Left lung (tissue), 10 donors: ENCODE results near the gene ADAMTS6. TPM values are rescaled to one million over a fixed set of nuclear protein-coding genes. Genes with fewer than 3 reads are reported as not detected.

Experiments
- ATAC-seq: fragments of 200-7000 bp; cut with Tn5 transposase; one replicate; pipeline ENCODE4 v1.9.1; 2020; ENCODE audit warnings: moderate library complexity
- DNase-seq, 4 donors: peaks; one replicate each; pipeline ENCODE4 v3.0.0-alpha.2; 2013 to 2020
- H3K27ac ChIP-seq, 2 donors: fragments of 200-600 bp; sonication (generic) in 1 of 2; one replicate each; pipeline versions ENCODE4 v1.5.0 to v1.8.0; 2020 to 2021
- H3K27me3 ChIP-seq, 2 donors: fragments of 200-600 bp; sonication (generic) in 1 of 2; one replicate each; pipeline versions ENCODE4 v1.5.0 to v1.8.0; 2020 to 2021
- H3K36me3 ChIP-seq, 2 donors: fragments of 200-600 bp; sonication (generic) in 1 of 2; one replicate each; pipeline versions ENCODE4 v1.5.0 to v1.8.0; 2020 to 2021
- H3K4me1 ChIP-seq, 2 donors: fragments of 200-600 bp; one replicate each; pipeline ENCODE4 v1.8.0; 2021
- H3K4me3 ChIP-seq, 2 donors: fragments of 200-600 bp; sonication (generic) in 1 of 2; one replicate each; pipeline versions ENCODE4 v1.5.0 to v1.8.0; 2020 to 2021; ENCODE audit warnings: mild to moderate bottlenecking in 1 of 2
- H3K9me3 ChIP-seq, 2 donors: fragments of 200-600 bp; sonication (generic) in 1 of 2; one replicate each; pipeline versions ENCODE4 v1.5.0 to v1.8.0; 2020 to 2021
- CTCF ChIP-seq, 2 donors: fragments of 200-600 bp; sonication (generic) in 1 of 2; IDR thresholded peaks; one replicate each; pipeline versions ENCODE4 v1.5.0 to v1.8.0; 2021; ENCODE audit warnings: antibody characterized with exemption in 2 of 2
- intact Hi-C, 2 donors: fragments of 100-400 bp; cut with DNase I; formaldehyde crosslinking; loops; one replicate each; pipeline versions ENCODE4 v1.11.2 to v1.14.2; 2022
- polyA plus RNA-seq, 6 donors: library from polyadenylated mRNA; unstranded; fragments of 120-200 nt; gene quantifications; one replicate each; pipeline ENCODE4 v1.2.1, GENCODE V29; 2013; ENCODE audit not compliant: insufficient read length in 6 of 6
- total RNA-seq, 2 donors: library from RNA; stranded (reverse); fragmentation: NEBNext Ultra II Directional; extraction: Animal tissue kit (Norgen Biotek cat#: 25700); gene quantifications; one replicate each; pipeline ENCODE4 v1.2.1, GENCODE V29; 2021
- donor health status: DM: no; HTN: yes; CAD: no.
- donor health status: DM: no; HTN: no; CAD: no.

ADAMTS6 gene
- total and polyA plus RNA-seq, 8 donors = 5.8 to 27.2 (median 11.2) TPM

DNA sequence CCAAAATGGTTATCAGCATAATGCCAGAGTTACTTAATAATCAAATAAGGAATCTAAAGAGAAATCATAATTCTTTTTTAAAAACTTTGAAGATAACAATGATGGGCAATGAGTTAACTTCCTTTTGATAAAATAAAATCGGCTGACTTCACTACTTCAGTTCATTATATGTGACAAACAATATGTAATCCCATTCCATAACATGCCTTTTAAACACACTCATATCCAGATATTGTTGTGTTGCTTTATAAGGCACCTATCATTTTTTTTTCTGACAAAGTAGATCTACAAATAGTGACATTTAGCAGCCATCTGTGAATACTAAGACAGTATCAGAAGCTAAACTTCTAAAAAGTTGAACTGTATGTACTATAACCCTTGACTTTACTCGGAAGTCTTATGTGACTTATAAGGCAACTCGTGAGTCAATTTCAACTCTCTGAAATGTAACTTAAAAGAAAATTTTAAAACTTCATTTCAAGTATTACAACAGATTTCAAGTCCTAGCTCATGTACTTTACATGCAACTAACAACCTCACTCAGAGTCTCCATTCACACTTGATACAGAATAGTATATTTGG is 7.5 kb downstream of the ADAMTS6 start:
- Histone ChIP-seq H3K9me3 (no peaks in the 10 kb centered on the region), H3K4me1 (no peaks in the 10 kb centered on the region), H3K36me3 (no peaks in the 10 kb centered on the region), H3K27ac (no peak overlapping the region), H3K4me3 (no peak overlapping the region), H3K27me3 (no peaks in the 10 kb centered on the region)
- no peak for ATAC-seq
- no peak for TF ChIP-seq CTCF (IDR thresholded peaks at IDR 0.05)
- DNase-seq = no peak
- intact Hi-C loops = no loop called here

- H3K27ac ChIP-seq = no peak overlapping the region
- no peak for TF ChIP-seq CTCF (IDR thresholded peaks at IDR 0.05)
- intact Hi-C loops = no loop called here
- no peaks in the 10 kb centered on the region for H3K27me3 ChIP-seq
- no peaks in the 10 kb centered on the region for H3K36me3 ChIP-seq
- ATAC-seq (no peak), DNase-seq (no peak)
- no peaks in the 10 kb centered on the region for H3K9me3 ChIP-seq
- H3K4me3 ChIP-seq = no peak overlapping the region
- no peaks in the 10 kb centered on the region for H3K4me1 ChIP-seq
Observed at GRCh38 chr5:65468633-65469032, 13.1 kb downstream of the ADAMTS6 start.

GRCh38 chr5:65462139-65462705 is 19.5 kb downstream of the ADAMTS6 start:
- H3K36me3 ChIP-seq = no peaks in the 10 kb centered on the region
- H3K9me3 ChIP-seq = no peaks in the 10 kb centered on the region
- no peak overlapping the region for H3K4me3 ChIP-seq
- intact Hi-C loops = no loop called here
- ATAC-seq (no peak), DNase-seq (no peak)
- no peak for TF ChIP-seq CTCF (IDR thresholded peaks at IDR 0.05)
- H3K27ac ChIP-seq = no peak overlapping the region
- no peaks in the 10 kb centered on the region for H3K4me1 ChIP-seq
- no peaks in the 10 kb centered on the region for H3K27me3 ChIP-seq

DNA sequence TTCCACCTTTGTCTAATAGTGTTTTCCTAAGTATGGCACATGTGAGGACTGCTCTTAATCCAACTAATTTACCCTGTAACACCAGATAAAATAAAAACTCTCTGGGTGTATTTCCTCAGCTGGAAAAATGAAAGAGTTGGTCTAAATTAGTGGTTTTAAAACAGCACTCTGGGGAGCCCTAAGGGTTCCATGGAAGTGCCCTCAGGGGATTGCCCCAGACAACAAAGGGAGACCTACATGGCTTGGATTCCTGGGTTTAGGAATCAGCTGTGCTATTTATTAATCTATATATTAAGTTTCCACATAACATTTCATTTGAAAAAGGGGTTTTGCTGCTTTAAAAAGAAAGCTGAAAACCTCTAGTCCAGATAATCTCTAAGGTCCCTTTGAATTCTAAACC is 20.2 kb downstream of the ADAMTS6 start:
- ATAC-seq (no peak), DNase-seq (no peak)
- H3K27me3 ChIP-seq = no peaks in the 10 kb centered on the region
- no peaks in the 10 kb centered on the region for H3K9me3 ChIP-seq
- intact Hi-C loops = no loop called here
- no peaks in the 10 kb centered on the region for H3K36me3 ChIP-seq
- no peaks in the 10 kb centered on the region for H3K4me1 ChIP-seq
- no peak overlapping the region for H3K4me3 ChIP-seq
- TF ChIP-seq CTCF (IDR thresholded peaks at IDR 0.05) = no peak
- H3K27ac ChIP-seq = no peak overlapping the region

GRCh38 chr5:65459995-65460394 is 21.7 kb downstream of the ADAMTS6 start:
- TF ChIP-seq CTCF (IDR thresholded peaks at IDR 0.05) = no peak
- no peak overlapping the region for H3K27ac ChIP-seq
- no peaks in the 10 kb centered on the region for H3K4me1 ChIP-seq
- H3K36me3 ChIP-seq = no peaks in the 10 kb centered on the region
- DNase-seq (no peak), ATAC-seq (no peak)
- H3K27me3 ChIP-seq = no peaks in the 10 kb centered on the region
- H3K9me3 ChIP-seq = no peaks in the 10 kb centered on the region
- H3K4me3 ChIP-seq = no peak overlapping the region
- intact Hi-C loops = no loop called here
